HG03565 (cell line): ENCODE measurements around the gene RAD9B.
"Not testable (repeated sequence)": the region's sequence is repeated elsewhere in the genome, so short reads cannot be mapped to it uniquely, and the experiment has no call there.

Experiments
- ATAC-seq: cut with Tn5 transposase; IDR thresholded peaks from one replicate; pipeline ENCODE4 v1.9.1; 2021; ENCODE audit warnings: mild to moderate bottlenecking, moderate library complexity; ENCODE audit not compliant: unreplicated experiment

The RAD9B gene

GRCh38 chr12:110501752-110502738 lies at the start of gene RAD9B, which contains the start of gene VPS29:
RAD9B (plus strand) TSS chr12:110502331; CDS start chr12:110502338, 7 bp downstream.
VPS29 (minus strand) TSS chr12:110502111; CDS start chr12:110502051, 60 bp downstream.
- peak; percentile 89 for ATAC-seq

GRCh38 chr12:110453569-110454296 lies 48.4 kb upstream of the RAD9B start:
- no peak for ATAC-seq

- ATAC-seq: no peak
Observed at GRCh38 chr12:110458756-110459155, 43.4 kb upstream of the RAD9B start.

GRCh38 chr12:110461189-110461588 lies 40.9 kb upstream of the RAD9B start:
- ATAC-seq: not testable (repeated sequence)

GRCh38 chr12:110465024-110465423 lies 37.1 kb upstream of the RAD9B start:
- ATAC-seq: no peak

- ATAC-seq: not testable (repeated sequence)
Observed at GRCh38 chr12:110465765-110466164, 36.4 kb upstream of the RAD9B start.

GRCh38 chr12:110466791-110467190 lies 35.3 kb upstream of the RAD9B start:
- ATAC-seq: no peak

GRCh38 chr12:110467847-110468213 lies 34.3 kb upstream of the RAD9B start:
- ATAC-seq: no peak

GRCh38 chr12:110468214-110469048 lies 33.7 kb upstream of the RAD9B start, which contains the start of the genes FAM216A and GPN3:
FAM216A (plus strand) TSS chr12:110468845; CDS start chr12:110468876, 31 bp downstream.
GPN3 (minus strand) TSS chr12:110468257; CDS start chr12:110468203, 54 bp downstream.
- ATAC-seq: peak; percentile 71

- no peak for ATAC-seq
Observed at GRCh38 chr12:110475426-110475825, 26.7 kb upstream of the RAD9B start.

GRCh38 chr12:110498984-110499706 lies 3.0 kb upstream of the RAD9B start:
- no peak for ATAC-seq

GRCh38 chr12:110501399-110501751 lies 756 bp upstream of the RAD9B start:
- peak; percentile 1 for ATAC-seq

- ATAC-seq: no peak
Observed at GRCh38 chr12:110503432-110503831, 1.3 kb downstream of the RAD9B start.

- no peak for ATAC-seq
Observed at GRCh38 chr12:110505332-110505731, 3.2 kb downstream of the RAD9B start.

- ATAC-seq: no peak
Observed at GRCh38 chr12:110508071-110508586, 6.0 kb downstream of the RAD9B start.

GRCh38 chr12:110513842-110514241 lies 11.7 kb downstream of the RAD9B start:
- ATAC-seq: no peak

GRCh38 chr12:110514363-110514762 lies 12.2 kb downstream of the RAD9B start:
- ATAC-seq: no peak

- ATAC-seq: no peak
Observed at GRCh38 chr12:110516995-110517394, 14.9 kb downstream of the RAD9B start.

- not testable (repeated sequence) for ATAC-seq
Observed at GRCh38 chr12:110518014-110518413, 15.9 kb downstream of the RAD9B start.
